Mesothelial cell of epicardium (in vitro differentiated cells): Measurements from ENCODE around the gene PRKAA1. TPM values are rescaled to one million over a fixed set of nuclear protein-coding genes. Genes with fewer than 3 reads are reported as not detected.

Experiments
- DNase-seq, 2 experiments: peaks; one replicate each; pipeline ENCODE4 v3.0.0; 2021; ENCODE audit warnings: low spot score in 2 of 2; ENCODE audit not compliant: unreplicated experiment in 2 of 2
- H3K27ac Mint-ChIP-seq: 2 replicates; pipeline ENCODE4 v1.8.0; 2021; ENCODE audit warnings: mixed read lengths
- H3K27me3 Mint-ChIP-seq: 2 replicates; pipeline ENCODE4 v1.8.0; 2021; ENCODE audit warnings: low read depth, mixed read lengths
- H3K36me3 Mint-ChIP-seq: 2 replicates; pipeline ENCODE4 v1.8.0; 2021; ENCODE audit warnings: mixed read lengths
- H3K4me1 Mint-ChIP-seq: 2 replicates; pipeline ENCODE4 v1.8.0; 2021; ENCODE audit warnings: mixed read lengths
- H3K4me3 Mint-ChIP-seq: 2 replicates; pipeline ENCODE4 v1.8.0; 2021; ENCODE audit warnings: mild to moderate bottlenecking, moderate library complexity, mixed read lengths
- H3K9me3 Mint-ChIP-seq: 2 replicates; pipeline ENCODE4 v1.8.0; 2021; ENCODE audit warnings: mixed read lengths
- total RNA-seq: library from RNA; stranded (reverse); gene quantifications from 3 replicates; pipeline ENCODE4 v1.2.1, GENCODE V29; 2021
- TF ChIP-seq, protein P1 (sequence below): fragments of 200-600 bp; sonication (generic); IDR thresholded peaks from one replicate; pipeline ENCODE4 v1.5.0; 2021; ENCODE audit warnings: antibody characterized with exemption; ENCODE audit not compliant: unreplicated experiment

PRKAA1 gene
- 56.3 to 60.4 TPM (median 57.7 TPM) in 3 replicates for total RNA-seq

DNA sequence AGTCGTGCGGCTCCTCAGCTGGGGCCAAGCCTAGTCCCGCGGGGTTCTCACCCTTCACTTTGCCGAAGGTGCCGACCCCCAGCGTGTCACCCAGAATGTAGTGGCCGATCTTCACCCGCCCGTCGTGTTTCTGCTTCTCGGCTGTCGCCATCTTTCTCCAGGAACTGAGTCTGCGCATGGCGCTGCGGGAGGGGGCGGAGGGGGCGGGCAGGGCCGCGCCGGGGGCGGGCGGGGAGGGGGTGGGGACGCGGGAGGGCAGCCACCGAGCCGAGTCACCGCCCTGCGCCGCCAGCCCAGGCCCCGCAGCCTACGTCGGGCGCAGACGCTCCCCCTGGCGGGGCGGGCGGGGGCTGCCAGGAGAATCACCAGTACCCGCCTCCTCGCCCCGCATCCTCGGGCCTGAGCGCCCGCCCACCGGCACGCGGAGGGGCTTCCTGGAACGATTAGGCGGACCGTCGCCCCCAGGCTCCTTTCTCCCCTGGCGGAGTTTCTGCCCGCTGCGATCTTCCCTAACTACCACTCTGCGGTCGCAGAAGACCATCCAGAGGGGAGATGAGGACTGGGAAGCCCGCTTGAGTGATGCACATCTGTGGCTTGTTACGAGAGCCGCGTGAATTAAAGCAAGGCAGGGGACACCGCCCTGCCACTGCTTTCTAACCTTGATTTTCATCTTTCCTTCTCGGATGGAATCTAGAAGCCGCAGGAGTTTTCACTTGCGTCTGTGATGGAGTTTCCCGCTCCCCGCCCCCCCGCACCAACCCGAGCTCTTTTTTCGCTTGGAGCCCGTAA lies at the start of gene PRKAA1:
Gene PRKAA1 (minus strand): TSS at position 363 of the 789 bp plus-strand sequence. CDS start 185 bp downstream, at position 178.
- DNase-seq, result peak; percentile 83 to 94
- peak within 1 kb of the TSS; percentile 96 for H3K27ac Mint-ChIP-seq
- peak within 1 kb of the TSS; percentile 91 for H3K4me3 Mint-ChIP-seq
- peaks cover 5% of the 10 kb centered on the region for H3K36me3 Mint-ChIP-seq
- peaks cover 20% of the 10 kb centered on the region for H3K4me1 Mint-ChIP-seq
- no peaks in the 10 kb centered on the region for H3K27me3 Mint-ChIP-seq
- no peaks in the 10 kb centered on the region for H3K9me3 Mint-ChIP-seq
- TF ChIP-seq, protein P1, sequence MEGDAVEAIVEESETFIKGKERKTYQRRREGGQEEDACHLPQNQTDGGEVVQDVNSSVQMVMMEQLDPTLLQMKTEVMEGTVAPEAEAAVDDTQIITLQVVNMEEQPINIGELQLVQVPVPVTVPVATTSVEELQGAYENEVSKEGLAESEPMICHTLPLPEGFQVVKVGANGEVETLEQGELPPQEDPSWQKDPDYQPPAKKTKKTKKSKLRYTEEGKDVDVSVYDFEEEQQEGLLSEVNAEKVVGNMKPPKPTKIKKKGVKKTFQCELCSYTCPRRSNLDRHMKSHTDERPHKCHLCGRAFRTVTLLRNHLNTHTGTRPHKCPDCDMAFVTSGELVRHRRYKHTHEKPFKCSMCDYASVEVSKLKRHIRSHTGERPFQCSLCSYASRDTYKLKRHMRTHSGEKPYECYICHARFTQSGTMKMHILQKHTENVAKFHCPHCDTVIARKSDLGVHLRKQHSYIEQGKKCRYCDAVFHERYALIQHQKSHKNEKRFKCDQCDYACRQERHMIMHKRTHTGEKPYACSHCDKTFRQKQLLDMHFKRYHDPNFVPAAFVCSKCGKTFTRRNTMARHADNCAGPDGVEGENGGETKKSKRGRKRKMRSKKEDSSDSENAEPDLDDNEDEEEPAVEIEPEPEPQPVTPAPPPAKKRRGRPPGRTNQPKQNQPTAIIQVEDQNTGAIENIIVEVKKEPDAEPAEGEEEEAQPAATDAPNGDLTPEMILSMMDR, result peak; percentile 67

DNA sequence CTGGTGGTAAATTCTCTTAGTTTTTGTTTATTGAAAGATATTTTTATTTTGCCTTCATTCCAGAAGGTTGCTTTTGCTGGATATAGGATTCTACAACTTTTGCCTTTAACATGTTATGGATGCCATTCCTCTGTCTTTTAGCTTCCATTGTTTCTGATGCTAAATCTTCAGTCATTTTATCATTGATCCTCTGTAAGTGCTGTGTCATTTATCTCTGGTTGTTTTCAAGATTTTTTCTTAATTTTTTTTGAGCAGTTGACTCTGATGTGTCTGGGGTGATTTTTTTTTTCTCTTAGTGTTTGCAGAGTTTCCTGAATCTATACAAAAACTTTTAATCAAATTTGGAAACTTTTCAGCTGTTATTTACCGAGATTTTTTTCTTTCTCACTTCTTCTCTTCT lies 49.4 kb upstream of the PRKAA1 start:
- TF ChIP-seq, protein P1, result no peak
- no peak for DNase-seq
- Mint-ChIP-seq H3K36me3 (no peaks in the 10 kb centered on the region), H3K27me3 (peaks cover 11% of the 10 kb centered on the region), H3K4me3 (no peak overlapping the region), H3K27ac (no peak overlapping the region), H3K9me3 (peaks cover 7% of the 10 kb centered on the region), H3K4me1 (no peaks in the 10 kb centered on the region)

DNA sequence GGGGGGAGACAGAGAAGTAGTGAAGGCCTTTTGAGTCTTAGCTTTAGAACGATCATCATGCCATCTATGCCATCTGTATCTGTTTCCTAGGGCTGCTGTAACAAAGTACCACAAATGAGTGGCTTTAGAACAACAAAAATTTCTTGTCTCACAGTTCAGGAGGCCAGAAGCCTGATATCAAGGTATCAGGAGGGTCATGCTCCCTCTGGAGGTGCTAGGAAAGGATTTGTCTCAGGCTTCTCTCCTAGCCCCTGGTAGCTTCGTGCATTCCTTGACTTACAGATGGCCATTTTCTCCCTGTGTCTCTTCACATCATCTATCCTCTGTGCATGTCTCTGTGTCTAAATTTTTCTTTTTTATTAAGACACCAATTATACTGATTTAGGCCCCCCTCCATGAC lies 48.2 kb upstream of the PRKAA1 start:
- no peak overlapping the region for H3K4me3 Mint-ChIP-seq
- H3K9me3 Mint-ChIP-seq, result peaks cover 7% of the 10 kb centered on the region
- H3K27me3 Mint-ChIP-seq, result peaks cover 8% of the 10 kb centered on the region
- TF ChIP-seq, protein P1, result no peak
- H3K27ac Mint-ChIP-seq, result no peak overlapping the region
- no peak for DNase-seq
- H3K4me1 Mint-ChIP-seq, result peaks cover 2% of the 10 kb centered on the region
- no peaks in the 10 kb centered on the region for H3K36me3 Mint-ChIP-seq

DNA sequence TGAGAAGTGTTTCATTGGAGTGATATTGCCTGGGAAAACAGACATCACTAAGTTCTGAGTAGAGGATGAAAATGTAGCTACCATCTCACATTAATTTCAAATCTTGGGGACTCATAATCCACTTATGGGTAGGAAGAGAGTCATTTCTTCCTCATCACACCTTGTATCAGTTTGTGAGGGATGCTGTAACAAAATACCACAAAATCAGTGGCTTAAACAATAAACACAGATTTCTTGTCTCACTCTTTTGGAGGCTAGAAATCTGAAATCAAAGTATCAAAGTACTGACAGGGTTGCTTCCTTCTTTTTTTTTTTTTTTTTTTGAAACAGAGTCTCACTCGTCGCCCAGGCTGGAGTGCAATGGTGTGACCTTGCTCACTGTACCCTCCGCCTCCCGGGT lies 46.4 kb upstream of the PRKAA1 start:
- H3K4me3 Mint-ChIP-seq, result no peak overlapping the region
- peaks cover 8% of the 10 kb centered on the region for H3K27me3 Mint-ChIP-seq
- TF ChIP-seq, protein P1, result no peak
- H3K9me3 Mint-ChIP-seq, result peaks cover 7% of the 10 kb centered on the region
- DNase-seq, result no peak
- H3K36me3 Mint-ChIP-seq, result no peaks in the 10 kb centered on the region
- H3K4me1 Mint-ChIP-seq, result peaks cover 3% of the 10 kb centered on the region
- H3K27ac Mint-ChIP-seq, result no peak overlapping the region

DNA sequence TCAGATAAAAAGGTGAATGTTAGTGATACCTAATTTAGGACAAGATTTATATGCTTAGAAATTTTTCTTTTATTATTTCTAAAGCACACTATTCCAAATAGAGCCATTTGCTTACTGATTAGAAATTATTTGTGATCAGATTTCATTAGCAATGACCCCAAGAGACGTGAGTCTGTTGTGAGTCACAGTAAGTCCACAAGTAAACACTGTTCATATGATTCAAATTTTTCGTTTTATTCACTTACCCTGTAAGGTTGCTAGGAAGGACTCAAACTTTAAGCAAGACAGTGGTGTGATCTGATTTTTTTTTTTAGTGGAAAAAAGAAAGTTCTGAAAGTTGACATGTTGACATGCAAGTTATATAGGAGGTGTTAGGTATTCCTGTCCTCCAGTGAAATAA lies 44.2 kb upstream of the PRKAA1 start:
- no peak overlapping the region for H3K27ac Mint-ChIP-seq
- no peak overlapping the region for H3K4me3 Mint-ChIP-seq
- no peaks in the 10 kb centered on the region for H3K36me3 Mint-ChIP-seq
- H3K4me1 Mint-ChIP-seq, result peaks cover 3% of the 10 kb centered on the region
- peaks cover 3% of the 10 kb centered on the region for H3K9me3 Mint-ChIP-seq
- DNase-seq, result no peak
- TF ChIP-seq, protein P1, result no peak
- H3K27me3 Mint-ChIP-seq, result peaks cover 8% of the 10 kb centered on the region
